SK-N-SH (cell line): ENCODE data around the gene TMEM176A. TPM values are rescaled to one million over a fixed set of nuclear protein-coding genes. Genes with fewer than 3 reads are reported as not detected.

Experiments
- CTCF ChIA-PET: fragments of 300-600, 350-600 bp; formaldehyde crosslinking; extraction: SDS; loops from one replicate; lab custom pipeline; 2021; lab: Yijun Ruan, JAX
- POLR2A ChIA-PET: fragments of 350-600 bp; sonication (Branson Sonifier 250); formaldehyde crosslinking; extraction: SDS; loops from one replicate; lab custom pipeline; 2020; ENCODE audit warnings: antibody characterized with exemption, inconsistent platforms; lab: Yijun Ruan, JAX
- DNase-seq: peaks from one replicate; pipeline ENCODE4 v3.0.0; 2012
- H2AFZ ChIP-seq: fragments of 200-600 bp; sonication (generic); 2 replicates; pipeline ENCODE4 v1.8.1; 2016; ENCODE audit warnings: antibody characterized with exemption, mild to moderate bottlenecking, low read depth
- H3F3A ChIP-seq: fragments of 200-600 bp; sonication (generic); replicated peaks from 2 replicates; pipeline ENCODE3; 2016; ENCODE audit warnings: antibody characterized with exemption, mild to moderate bottlenecking; ENCODE audit not compliant: insufficient read depth
- H3K27ac ChIP-seq, 2 experiments: fragments of 200-500 bp in 1 of 2; fragments of 200-600 bp in 1 of 2; sonication (Bioruptor generic) in 1 of 2; sonication (generic), shearing (Covaris generic) in 1 of 2; 2 replicates each; pipeline versions ENCODE4 v1.5.1 to v1.6.1; 2014 to 2016; ENCODE audit warnings: low read depth in 2 of 2, inconsistent platforms in 1 of 2, low read length in 1 of 2, mild to moderate bottlenecking in 1 of 2, mixed read lengths in 1 of 2
- H3K27me3 ChIP-seq: fragments of 200-600 bp; sonication (generic), shearing (Covaris generic); 2 replicates; pipeline ENCODE4 v1.6.1; 2016; ENCODE audit warnings: mixed run types; ENCODE audit not compliant: insufficient read depth
- H3K36me3 ChIP-seq, 2 experiments: fragments of 200-500 bp in 1 of 2; fragments of 200-600 bp in 1 of 2; sonication (Bioruptor generic) in 1 of 2; sonication (generic) in 1 of 2; replicated peaks in 1 of 2; 2 replicates each; pipeline versions ENCODE3 to v1.5.1; 2014 to 2016; ENCODE audit warnings: low read length in 1 of 2, mild to moderate bottlenecking in 1 of 2; ENCODE audit not compliant: insufficient read depth in 2 of 2, control insufficient read depth in 1 of 2
- H3K4me1 ChIP-seq, 2 experiments: fragments of 200-500 bp in 1 of 2; fragments of 200-600 bp in 1 of 2; sonication (Bioruptor generic) in 1 of 2; sonication (generic), shearing (Covaris generic) in 1 of 2; 2 replicates each; pipeline versions ENCODE4 v1.5.1 to v1.6.1; 2014 to 2016; ENCODE audit warnings: low read depth in 1 of 2, low read length in 1 of 2, mixed run types in 1 of 2; ENCODE audit not compliant: insufficient read depth in 2 of 2, control insufficient read depth in 1 of 2
- H3K4me2 ChIP-seq: fragments of 200-600 bp; sonication (generic), shearing (Covaris generic); 2 replicates; pipeline ENCODE4 v1.6.1; 2017; ENCODE audit warnings: mixed run types
- H3K4me3 ChIP-seq, 2 experiments: fragments of 200-500 bp in 1 of 2; fragments of 200-600 bp in 1 of 2; sonication (Bioruptor generic) in 1 of 2; sonication (generic), shearing (Covaris generic) in 1 of 2; 2 replicates each; pipeline versions ENCODE4 v1.5.1 to v1.8.1; 2014 to 2016; ENCODE audit warnings: low read depth in 2 of 2, inconsistent platforms in 1 of 2, low read length in 1 of 2, mild to moderate bottlenecking in 1 of 2, mixed read lengths in 1 of 2, moderate library complexity in 1 of 2
- H3K79me2 ChIP-seq: fragments of 200-600 bp; sonication (generic); 2 replicates; pipeline ENCODE4 v1.8.1; 2017; ENCODE audit warnings: mild to moderate bottlenecking; ENCODE audit not compliant: insufficient read depth
- H3K9ac ChIP-seq: fragments of 200-600 bp; sonication (generic); 2 replicates; pipeline ENCODE4 v1.6.1; 2017; ENCODE audit warnings: mixed run types
- H3K9me2 ChIP-seq: fragments of 200-600 bp; sonication (generic); 2 replicates; pipeline ENCODE4 v1.6.1; 2017; ENCODE audit warnings: mixed run types
- H3K9me3 ChIP-seq: fragments of 200-600 bp; sonication (generic); 2 replicates; pipeline ENCODE4 v1.6.1; 2017; ENCODE audit warnings: mixed run types, mild to moderate bottlenecking, moderate library complexity
- H4K20me1 ChIP-seq: fragments of 200-600 bp; sonication (generic); 2 replicates; pipeline ENCODE4 v1.6.1; 2017; ENCODE audit warnings: mild to moderate bottlenecking, mixed run types; ENCODE audit not compliant: insufficient read depth
- CTCF ChIP-seq: fragments of 200-600 bp; sonication (generic); IDR thresholded peaks from 2 replicates; pipeline ENCODE4 v1.6.1; 2017; ENCODE audit warnings: antibody characterized with exemption, mild to moderate bottlenecking, moderate library complexity
- EP300 ChIP-seq, 2 experiments: IDR thresholded peaks; 2 replicates each; pipeline versions ENCODE4 v1.4.0 to v1.6.1; 2012; ENCODE audit warnings: borderline replicate concordance in 1 of 2, low read depth in 1 of 2, low read length in 1 of 2
- FOXM1 ChIP-seq: IDR thresholded peaks from 2 replicates; pipeline ENCODE4 v1.4.0; 2012; ENCODE audit warnings: low read depth, mild to moderate bottlenecking
- GABPA ChIP-seq: IDR thresholded peaks from 2 replicates; pipeline ENCODE4 v1.4.0; 2012; ENCODE audit warnings: low read depth, mild to moderate bottlenecking
- MXI1 ChIP-seq: IDR thresholded peaks from 2 replicates; pipeline ENCODE4 v1.6.1; 2012; ENCODE audit warnings: mild to moderate bottlenecking, low read depth, low read length, improper control_type of control experiment
- PBX3 ChIP-seq: IDR thresholded peaks from 2 replicates; pipeline ENCODE4; 2012
- POLR2AphosphoS5 ChIP-seq: IDR thresholded peaks from 2 replicates; pipeline ENCODE4 v1.6.1; 2012; ENCODE audit warnings: low read depth, low read length
- RFX5 ChIP-seq: IDR thresholded peaks from 2 replicates; pipeline ENCODE4 v1.6.1; 2012; ENCODE audit warnings: mild to moderate bottlenecking, improper control_type of control experiment, low read length
- SMC3 ChIP-seq: IDR thresholded peaks from 2 replicates; pipeline ENCODE4 v1.6.1; 2012; ENCODE audit warnings: low read depth, low read length, improper control_type of control experiment
- TAF1 ChIP-seq: IDR thresholded peaks from 2 replicates; pipeline ENCODE4 v1.6.1; 2012; ENCODE audit warnings: low read depth, mild to moderate bottlenecking, low read length, moderate library complexity, borderline replicate concordance
- YY1 ChIP-seq: IDR thresholded peaks from 2 replicates; pipeline ENCODE4 v1.4.0; 2012; ENCODE audit warnings: low read depth, mild to moderate bottlenecking
- WGBS: methylation state at CpG from one replicate; pipeline ENCODE4 v1.1.6; 2017; ENCODE audit warnings: low lambda C conversion rate; 5-methylcytosine and 5-hydroxymethylcytosine counted together
- polyA plus RNA-seq, 3 experiments: library from polyadenylated mRNA; depleted of rRNA; stranded (reverse); fragments of >200 nt; gene quantifications; 2 replicates each; pipeline ENCODE4 v1.2.3, GENCODE V29; 2012
- TF ChIP-seq, protein P1 (sequence below): IDR thresholded peaks from 2 replicates; pipeline ENCODE4 v1.6.1; 2012; ENCODE audit warnings: mild to moderate bottlenecking, low read depth, low read length, moderate library complexity
- TF ChIP-seq, protein P2 (sequence below): fragments of 150-350 bp; IDR thresholded peaks from 2 replicates; pipeline ENCODE4 v1.6.1; 2017; ENCODE audit warnings: antibody characterized with exemption, low read length, low read depth, borderline replicate concordance

TMEM176A gene
- polyA plus RNA-seq, 1 of the 3 experiments (the other 2 are of a cell fraction) = not detected

GRCh38 chr7:150851492-150852370 is 51.2 kb downstream of the TMEM176A start:
- TF ChIP-seq FOXM1 (no peak), POLR2AphosphoS5 (no peak), RFX5 (no peak), TAF1 (no peak), SMC3 (no peak), MXI1 (no peak), PBX3 (no peak), YY1 (no peak), GABPA (no peak), EP300 (IDR thresholded peaks at IDR 0.05; ENCODE audit: borderline replicate concordance in 1 of 2, low read depth in 1 of 2, low read length in 1 of 2) (no peak), CTCF (no peak)
- TF ChIP-seq, protein P1, sequence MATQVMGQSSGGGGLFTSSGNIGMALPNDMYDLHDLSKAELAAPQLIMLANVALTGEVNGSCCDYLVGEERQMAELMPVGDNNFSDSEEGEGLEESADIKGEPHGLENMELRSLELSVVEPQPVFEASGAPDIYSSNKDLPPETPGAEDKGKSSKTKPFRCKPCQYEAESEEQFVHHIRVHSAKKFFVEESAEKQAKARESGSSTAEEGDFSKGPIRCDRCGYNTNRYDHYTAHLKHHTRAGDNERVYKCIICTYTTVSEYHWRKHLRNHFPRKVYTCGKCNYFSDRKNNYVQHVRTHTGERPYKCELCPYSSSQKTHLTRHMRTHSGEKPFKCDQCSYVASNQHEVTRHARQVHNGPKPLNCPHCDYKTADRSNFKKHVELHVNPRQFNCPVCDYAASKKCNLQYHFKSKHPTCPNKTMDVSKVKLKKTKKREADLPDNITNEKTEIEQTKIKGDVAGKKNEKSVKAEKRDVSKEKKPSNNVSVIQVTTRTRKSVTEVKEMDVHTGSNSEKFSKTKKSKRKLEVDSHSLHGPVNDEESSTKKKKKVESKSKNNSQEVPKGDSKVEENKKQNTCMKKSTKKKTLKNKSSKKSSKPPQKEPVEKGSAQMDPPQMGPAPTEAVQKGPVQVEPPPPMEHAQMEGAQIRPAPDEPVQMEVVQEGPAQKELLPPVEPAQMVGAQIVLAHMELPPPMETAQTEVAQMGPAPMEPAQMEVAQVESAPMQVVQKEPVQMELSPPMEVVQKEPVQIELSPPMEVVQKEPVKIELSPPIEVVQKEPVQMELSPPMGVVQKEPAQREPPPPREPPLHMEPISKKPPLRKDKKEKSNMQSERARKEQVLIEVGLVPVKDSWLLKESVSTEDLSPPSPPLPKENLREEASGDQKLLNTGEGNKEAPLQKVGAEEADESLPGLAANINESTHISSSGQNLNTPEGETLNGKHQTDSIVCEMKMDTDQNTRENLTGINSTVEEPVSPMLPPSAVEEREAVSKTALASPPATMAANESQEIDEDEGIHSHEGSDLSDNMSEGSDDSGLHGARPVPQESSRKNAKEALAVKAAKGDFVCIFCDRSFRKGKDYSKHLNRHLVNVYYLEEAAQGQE = no peak
- TF ChIP-seq, protein P2, sequence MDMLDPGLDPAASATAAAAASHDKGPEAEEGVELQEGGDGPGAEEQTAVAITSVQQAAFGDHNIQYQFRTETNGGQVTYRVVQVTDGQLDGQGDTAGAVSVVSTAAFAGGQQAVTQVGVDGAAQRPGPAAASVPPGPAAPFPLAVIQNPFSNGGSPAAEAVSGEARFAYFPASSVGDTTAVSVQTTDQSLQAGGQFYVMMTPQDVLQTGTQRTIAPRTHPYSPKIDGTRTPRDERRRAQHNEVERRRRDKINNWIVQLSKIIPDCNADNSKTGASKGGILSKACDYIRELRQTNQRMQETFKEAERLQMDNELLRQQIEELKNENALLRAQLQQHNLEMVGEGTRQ = no peak
- TF ChIP-seq, all 33 proteins: peak for 0
- Histone ChIP-seq H3K36me3 (no peaks in the 10 kb centered on the region), H3K4me1 (peaks cover 0 to 4% of the 10 kb centered on the region in 2 experiments; a peak in 1 of 4 replicates), H3K27me3 (peaks cover 12% of the 10 kb centered on the region; the same call in 1 of the 2 replicates), H3K4me3 (no peak overlapping the region), H4K20me1 (no peaks in the 10 kb centered on the region), H3K9me3 (no peaks in the 10 kb centered on the region), H3F3A (no peaks in the 10 kb centered on the region), H2AFZ (no peak overlapping the region), H3K9ac (no peak overlapping the region), H3K4me2 (no peak overlapping the region), H3K79me2 (no peaks in the 10 kb centered on the region), H3K27ac (no peak overlapping the region), H3K9me2 (no peaks in the 10 kb centered on the region)
- ChIA-PET CTCF (interaction anchor here (0.6 to 1.7 kb wide), 9 partner anchors 9 to 1854 kb away, joined by 3 to 6 read pairs (median 4); no protein-coding TSS in a partner anchor), POLR2A (no interaction called here)
- WGBS = 45% methylated on average over 19 of the region's 19 CpGs
- no peak for DNase-seq
